GM23338 (cell line): ENCODE results near the gene NCS1. TPM values are rescaled to one million over a fixed set of nuclear protein-coding genes. Genes with fewer than 3 reads are reported as not detected.

Experiments used
- ATAC-seq: fragments of 200-7000 bp; cut with Tn5 transposase; 3 replicates; pipeline ENCODE4 v1.9.1; 2020
- DNase-seq: peaks from one replicate; pipeline ENCODE4 v3.0.0-alpha.2; 2015; ENCODE audit warnings: low spot score
- H2AFZ ChIP-seq: fragments of 200-600 bp; sonication (generic); 2 replicates; pipeline ENCODE4 v1.8.0; 2016; ENCODE audit warnings: antibody characterized with exemption, mild to moderate bottlenecking, moderate library complexity
- H3F3A ChIP-seq: fragments of 200-600 bp; sonication (generic); replicated peaks from 2 replicates; pipeline ENCODE4 v1.8.0; 2017; ENCODE audit warnings: antibody characterized with exemption, mixed run types, low read depth
- H3K27ac ChIP-seq: fragments of 200-600 bp; sonication (generic); 2 replicates; pipeline ENCODE4 v1.6.1; 2016; ENCODE audit warnings: low read depth
- H3K27me3 ChIP-seq: fragments of 200-600 bp; sonication (generic); 2 replicates; pipeline ENCODE4 v1.8.0; 2016; ENCODE audit warnings: mild to moderate bottlenecking, mixed run types, moderate library complexity; ENCODE audit not compliant: insufficient read depth
- H3K36me3 ChIP-seq: fragments of 200-600 bp; sonication (generic); 2 replicates; pipeline ENCODE4 v1.8.0; 2016; ENCODE audit warnings: mild to moderate bottlenecking; ENCODE audit not compliant: insufficient read depth
- H3K4me1 ChIP-seq: fragments of 200-600 bp; sonication (generic); 2 replicates; pipeline ENCODE4 v1.8.0; 2016; ENCODE audit warnings: mild to moderate bottlenecking, moderate library complexity; ENCODE audit not compliant: insufficient read depth
- H3K4me2 ChIP-seq: fragments of 200-600 bp; sonication (generic); 2 replicates; pipeline ENCODE4 v1.7.1; 2017; ENCODE audit warnings: mixed run types
- H3K4me3 ChIP-seq: fragments of 200-600 bp; sonication (generic); 2 replicates; pipeline ENCODE4 v1.6.1; 2016; ENCODE audit warnings: mixed run types
- H3K79me2 ChIP-seq: fragments of 200-600 bp; sonication (generic); replicated peaks from 2 replicates; pipeline ENCODE4 v1.8.0; 2017; ENCODE audit warnings: mild to moderate bottlenecking; ENCODE audit not compliant: insufficient read depth
- H3K9me2 ChIP-seq: fragments of 200-600 bp; sonication (generic); 2 replicates; pipeline ENCODE4 v1.8.0; 2017; ENCODE audit not compliant: insufficient read depth
- H4K20me1 ChIP-seq: fragments of 200-600 bp; sonication (generic); replicated peaks from 2 replicates; pipeline ENCODE4 v1.8.0; 2017; ENCODE audit warnings: mild to moderate bottlenecking; ENCODE audit not compliant: insufficient read depth
- H3K27ac Mint-ChIP-seq: 2 replicates; pipeline ENCODE4 v1.8.0; 2020; ENCODE audit warnings: inconsistent platforms, mild to moderate bottlenecking, moderate library complexity, mixed read lengths
- H3K27me3 Mint-ChIP-seq: 3 replicates; pipeline ENCODE4 v1.8.0; 2022; ENCODE audit warnings: low read depth, mild to moderate bottlenecking, moderate library complexity, mixed read lengths, inconsistent platforms; ENCODE audit not compliant: insufficient read depth, poor library complexity
- H3K36me3 Mint-ChIP-seq: 3 replicates; pipeline ENCODE4 v1.8.0; 2021; ENCODE audit warnings: low read depth, mild to moderate bottlenecking, inconsistent platforms, moderate library complexity, mixed read lengths
- H3K4me1 Mint-ChIP-seq: 3 replicates; pipeline ENCODE4 v1.8.0; 2020; ENCODE audit warnings: mild to moderate bottlenecking, inconsistent platforms, mixed read lengths
- H3K4me3 Mint-ChIP-seq: 3 replicates; pipeline ENCODE4 v1.8.0; 2021; ENCODE audit warnings: moderate library complexity, mild to moderate bottlenecking, inconsistent platforms, mixed read lengths
- H3K9me3 Mint-ChIP-seq: 3 replicates; pipeline ENCODE4 v1.8.0; 2020; ENCODE audit warnings: moderate library complexity, mild to moderate bottlenecking, inconsistent platforms, mixed read lengths
- EZH2 ChIP-seq: fragments of 200-600 bp; sonication (generic); IDR thresholded peaks from one replicate; pipeline ENCODE4 v1.8.0; 2017; ENCODE audit warnings: antibody characterized with exemption, mild to moderate bottlenecking, low read depth; ENCODE audit not compliant: unreplicated experiment
- EZH2phosphoT487 ChIP-seq: fragments of 200-600 bp; sonication (generic); IDR thresholded peaks from one replicate; pipeline ENCODE4 v1.8.1; 2018; ENCODE audit warnings: antibody characterized with exemption; ENCODE audit not compliant: unreplicated experiment
- JUNB ChIP-seq: IDR thresholded peaks from one replicate; pipeline ENCODE4 v1.6.1; 2016; ENCODE audit warnings: antibody characterized with exemption; ENCODE audit not compliant: unreplicated experiment
- NANOG ChIP-seq: IDR thresholded peaks from 2 replicates; pipeline ENCODE4 v1.6.1; 2016; ENCODE audit warnings: antibody characterized with exemption, borderline replicate concordance
- POLR2AphosphoS5 ChIP-seq: IDR thresholded peaks from 2 replicates; pipeline ENCODE4 v1.6.1; 2016; ENCODE audit warnings: antibody characterized with exemption, low read depth
- STAT1 ChIP-seq: IDR thresholded peaks from one replicate; pipeline ENCODE4 v1.6.1; 2016; ENCODE audit warnings: antibody characterized with exemption; ENCODE audit not compliant: unreplicated experiment
- ZNF114 ChIP-seq: fragments of 250-450 bp; sonication (Bioruptor Pico); IDR thresholded peaks from 2 replicates; pipeline ENCODE4 v1.5.0; 2020; ENCODE audit warnings: mild to moderate bottlenecking, moderate library complexity
- ZNF331 ChIP-seq: fragments of 250-450 bp; sonication (Bioruptor Pico); IDR thresholded peaks from 2 replicates; pipeline ENCODE4 v1.5.0; 2020; ENCODE audit warnings: low read depth, mild to moderate bottlenecking, moderate library complexity
- polyA plus RNA-seq: library from polyadenylated mRNA; unstranded; fragments of >200 nt; fragmentation: Nextera tagmentation; extraction: Ambion mirVana; gene quantifications from 2 replicates; pipeline ENCODE4 v1.2.1, GENCODE V29; 2016
- total RNA-seq: library from RNA; depleted of rRNA; stranded (reverse); fragments of >200 nt; shearing (Covaris generic); gene quantifications from 2 replicates; pipeline ENCODE4 v1.2.3, GENCODE V29; 2014
- TF ChIP-seq, protein P1 (sequence below): IDR thresholded peaks from one replicate; pipeline ENCODE4 v1.6.1; 2018; ENCODE audit warnings: antibody characterized with exemption; ENCODE audit not compliant: unreplicated experiment

NCS1 gene
- total and polyA plus RNA-seq, 2 experiments from 2014 or later = 8.2 to 34.3 TPM

DNA sequence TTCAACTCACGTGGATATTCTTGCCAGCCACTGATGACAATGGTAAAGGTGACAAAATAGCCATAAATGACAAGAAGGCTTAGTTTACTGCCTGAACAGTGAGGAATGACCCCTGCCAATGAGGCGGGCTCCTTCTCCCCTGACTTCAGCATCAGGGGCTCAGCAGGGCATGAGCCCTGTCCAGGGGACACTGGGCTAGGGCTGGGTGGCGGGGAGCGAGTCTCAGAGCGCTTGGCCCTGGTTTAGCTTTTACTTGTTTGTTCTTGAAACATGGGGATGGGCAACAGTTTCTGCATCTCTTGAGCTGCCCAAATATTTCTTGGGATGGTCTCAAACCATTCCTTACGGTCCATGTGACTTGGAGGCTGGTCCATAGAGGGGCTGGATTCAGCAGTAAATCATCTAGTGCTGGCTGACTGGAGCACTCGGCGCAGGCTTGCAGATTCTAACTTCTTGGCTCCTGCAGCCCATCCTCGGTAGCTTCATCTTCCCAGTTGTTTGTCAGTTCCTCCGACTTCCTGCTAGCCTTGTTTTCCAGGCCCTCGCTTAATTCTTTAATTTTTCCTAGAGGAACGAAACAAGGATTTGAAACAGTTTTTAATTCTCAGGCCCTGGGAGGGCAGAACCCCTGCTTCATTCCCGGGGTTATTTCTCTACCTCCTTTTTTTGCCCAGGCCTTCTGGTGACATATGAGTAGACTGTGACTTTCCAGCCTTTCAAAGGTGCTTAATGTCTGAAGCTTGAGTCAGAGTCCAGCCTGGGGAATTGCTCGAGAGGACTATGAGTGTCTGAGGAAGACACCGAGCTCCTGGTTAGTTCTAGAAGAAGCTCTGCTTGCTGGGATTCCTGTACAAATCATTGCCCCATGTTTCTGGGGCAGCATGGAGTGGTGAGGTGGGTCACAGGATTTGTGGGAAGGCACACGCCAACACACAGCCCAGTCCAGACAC lies 88.9 kb downstream of the NCS1 start:
- Histone ChIP-seq H2AFZ (no peak overlapping the region), H3K36me3 (no peaks in the 10 kb centered on the region), H3F3A (peaks cover 7% of the 10 kb centered on the region; the same call in 1 of the 2 replicates), H3K79me2 (no peaks in the 10 kb centered on the region), H3K4me3 (no peak overlapping the region), H3K27me3 (peaks cover 17% of the 10 kb centered on the region), H3K27ac (0 out of 2 replicates have a peak overlapping the region, but pooled peaks have one; percentile 55), H3K4me2 (no peak overlapping the region), H4K20me1 (no peaks in the 10 kb centered on the region), H3K9me2 (no peaks in the 10 kb centered on the region), H3K4me1 (no peaks in the 10 kb centered on the region; the same call in 1 of the 2 replicates)
- Mint-ChIP-seq H3K4me1 (peaks cover 20% of the 10 kb centered on the region), H3K36me3 (peaks cover 5% of the 10 kb centered on the region; the same call in 2 of the 3 replicates), H3K27me3 (peaks cover 17% of the 10 kb centered on the region), H3K27ac (no peak overlapping the region), H3K4me3 (no peak overlapping the region), H3K9me3 (peaks cover 22% of the 10 kb centered on the region)
- no peak for DNase-seq
- no peak for ATAC-seq
- TF ChIP-seq NANOG = no peak
- no peak for TF ChIP-seq STAT1
- TF ChIP-seq ZNF114 (CRISPR knock-in tag) = no peak
- TF ChIP-seq ZNF331 (CRISPR knock-in tag) = no peak
- TF ChIP-seq, protein P1, sequence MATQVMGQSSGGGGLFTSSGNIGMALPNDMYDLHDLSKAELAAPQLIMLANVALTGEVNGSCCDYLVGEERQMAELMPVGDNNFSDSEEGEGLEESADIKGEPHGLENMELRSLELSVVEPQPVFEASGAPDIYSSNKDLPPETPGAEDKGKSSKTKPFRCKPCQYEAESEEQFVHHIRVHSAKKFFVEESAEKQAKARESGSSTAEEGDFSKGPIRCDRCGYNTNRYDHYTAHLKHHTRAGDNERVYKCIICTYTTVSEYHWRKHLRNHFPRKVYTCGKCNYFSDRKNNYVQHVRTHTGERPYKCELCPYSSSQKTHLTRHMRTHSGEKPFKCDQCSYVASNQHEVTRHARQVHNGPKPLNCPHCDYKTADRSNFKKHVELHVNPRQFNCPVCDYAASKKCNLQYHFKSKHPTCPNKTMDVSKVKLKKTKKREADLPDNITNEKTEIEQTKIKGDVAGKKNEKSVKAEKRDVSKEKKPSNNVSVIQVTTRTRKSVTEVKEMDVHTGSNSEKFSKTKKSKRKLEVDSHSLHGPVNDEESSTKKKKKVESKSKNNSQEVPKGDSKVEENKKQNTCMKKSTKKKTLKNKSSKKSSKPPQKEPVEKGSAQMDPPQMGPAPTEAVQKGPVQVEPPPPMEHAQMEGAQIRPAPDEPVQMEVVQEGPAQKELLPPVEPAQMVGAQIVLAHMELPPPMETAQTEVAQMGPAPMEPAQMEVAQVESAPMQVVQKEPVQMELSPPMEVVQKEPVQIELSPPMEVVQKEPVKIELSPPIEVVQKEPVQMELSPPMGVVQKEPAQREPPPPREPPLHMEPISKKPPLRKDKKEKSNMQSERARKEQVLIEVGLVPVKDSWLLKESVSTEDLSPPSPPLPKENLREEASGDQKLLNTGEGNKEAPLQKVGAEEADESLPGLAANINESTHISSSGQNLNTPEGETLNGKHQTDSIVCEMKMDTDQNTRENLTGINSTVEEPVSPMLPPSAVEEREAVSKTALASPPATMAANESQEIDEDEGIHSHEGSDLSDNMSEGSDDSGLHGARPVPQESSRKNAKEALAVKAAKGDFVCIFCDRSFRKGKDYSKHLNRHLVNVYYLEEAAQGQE = no peak

DNA sequence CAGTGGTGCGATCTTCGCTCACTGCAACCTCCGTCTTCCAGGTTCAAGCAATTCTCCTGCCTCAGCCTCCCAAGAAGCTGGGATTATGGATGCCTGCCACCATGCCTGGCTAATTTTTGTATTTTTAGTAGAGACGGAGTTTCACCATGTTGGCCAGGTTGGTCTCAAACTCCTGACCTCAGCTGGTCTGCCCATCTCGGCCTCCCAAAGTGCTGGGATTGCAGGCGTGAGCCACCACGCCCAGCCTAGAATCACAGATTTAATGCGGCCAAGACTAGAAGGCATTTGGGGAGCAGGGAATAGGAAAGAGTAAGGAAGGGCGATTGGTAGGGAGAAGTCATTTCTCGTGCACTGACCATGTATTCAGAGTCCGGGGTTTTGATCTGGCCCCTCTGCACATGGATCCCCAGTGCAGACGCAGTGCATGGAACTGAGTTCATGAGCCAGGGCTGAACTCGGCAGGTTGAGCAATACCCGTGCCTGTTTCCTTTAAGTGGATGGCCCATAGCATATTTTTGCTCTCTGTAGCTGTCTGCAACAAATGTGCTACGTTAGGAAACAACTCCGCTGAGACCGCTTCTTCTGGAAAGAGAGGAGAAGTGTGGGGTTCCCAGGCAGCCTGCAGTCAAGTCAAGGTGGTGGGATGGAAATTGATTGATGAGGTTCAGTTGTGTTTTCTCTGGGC lies 90.0 kb downstream of the NCS1 start:
- Histone ChIP-seq H3F3A (peaks cover 7% of the 10 kb centered on the region; the same call in 1 of the 2 replicates), H3K4me3 (no peak overlapping the region), H3K4me2 (no peak overlapping the region), H2AFZ (no peak overlapping the region), H4K20me1 (no peaks in the 10 kb centered on the region), H3K4me1 (peaks cover 4% of the 10 kb centered on the region; the same call in 1 of the 2 replicates), H3K27ac (no peak overlapping the region), H3K36me3 (no peaks in the 10 kb centered on the region), H3K79me2 (no peaks in the 10 kb centered on the region), H3K9me2 (no peaks in the 10 kb centered on the region), H3K27me3 (peaks cover 28% of the 10 kb centered on the region)
- Mint-ChIP-seq H3K27ac (no peak overlapping the region), H3K36me3 (peaks cover 5% of the 10 kb centered on the region), H3K9me3 (peaks cover 22% of the 10 kb centered on the region), H3K4me1 (peaks cover 23% of the 10 kb centered on the region), H3K27me3 (peaks cover 26% of the 10 kb centered on the region), H3K4me3 (no peak overlapping the region)
- DNase-seq = no peak
- no peak for ATAC-seq
- TF ChIP-seq JUNB (no peak), POLR2AphosphoS5 (no peak), ZNF114 (CRISPR knock-in tag) (no peak), ZNF331 (CRISPR knock-in tag) (no peak), EZH2 (no peak), EZH2phosphoT487 (no peak), NANOG (no peak)
